HG03565 (cell line): Measurements from ENCODE around the gene EIF4G3.

Experiments
- ATAC-seq: cut with Tn5 transposase; IDR thresholded peaks from one replicate; pipeline ENCODE4 v1.9.1; 2021; ENCODE audit warnings: mild to moderate bottlenecking, moderate library complexity; ENCODE audit not compliant: unreplicated experiment

EIF4G3 gene

DNA sequence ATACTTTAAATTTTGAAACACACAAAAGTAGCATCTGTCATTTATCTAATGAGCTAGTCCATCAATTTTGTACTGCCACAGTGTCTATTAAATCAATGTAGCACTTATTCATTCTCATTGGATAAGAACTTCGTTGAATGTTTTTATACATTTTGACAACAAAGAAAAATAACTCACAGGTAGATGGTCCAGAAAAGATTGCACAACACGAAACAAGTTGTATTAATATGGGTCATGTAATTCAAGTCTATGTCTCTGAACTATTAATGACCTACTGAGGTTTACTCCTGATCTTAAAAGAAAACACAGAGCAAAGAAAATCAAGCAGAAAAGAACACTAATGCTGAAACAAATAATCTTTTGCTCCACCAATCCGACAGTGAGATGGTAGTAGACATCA, 404.9 kb downstream of the EIF4G3 start:
- ATAC-seq: no peak

DNA sequence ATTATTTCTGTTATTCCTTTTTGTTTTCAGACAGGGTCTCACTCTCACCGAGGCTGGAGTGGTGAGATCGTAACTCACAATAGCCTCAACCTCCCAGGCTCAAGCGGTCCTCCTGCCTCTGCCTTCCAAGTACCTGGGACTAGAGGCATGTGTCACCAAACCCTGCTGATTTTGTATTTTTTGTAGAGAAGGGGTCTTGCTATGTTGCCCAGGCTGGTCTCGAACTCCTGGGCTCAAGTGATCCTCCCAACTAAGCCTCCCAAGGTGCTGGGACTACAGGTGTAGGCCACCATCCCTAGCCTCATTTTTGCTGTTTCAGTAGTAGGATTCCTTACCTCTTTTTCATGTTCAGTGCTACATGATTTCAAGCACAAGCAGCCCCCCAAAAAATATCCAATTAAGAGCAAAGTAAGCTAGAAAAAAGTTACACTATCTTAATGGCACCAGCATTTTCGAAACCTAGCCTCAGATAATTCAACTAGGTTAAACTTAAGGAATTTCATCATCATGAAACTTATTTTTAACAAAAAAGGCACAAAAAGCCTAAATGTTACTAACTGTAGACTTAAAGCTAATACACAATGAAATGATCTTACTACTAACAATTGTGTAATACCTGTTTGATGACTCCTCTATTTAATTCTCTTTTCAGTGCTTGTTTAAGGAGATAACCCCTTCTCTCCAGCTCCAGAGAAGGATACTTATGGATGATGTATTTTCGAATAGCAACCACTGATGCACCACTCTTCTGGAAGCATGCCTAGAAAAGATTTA, 406.2 kb downstream of the EIF4G3 start:
- no peak for ATAC-seq

GRCh38 chr1:20767271-20767670, 409.4 kb downstream of the EIF4G3 start:
- no peak for ATAC-seq

GRCh38 chr1:20763417-20763816, 413.3 kb downstream of the EIF4G3 start:
- ATAC-seq: no peak

DNA sequence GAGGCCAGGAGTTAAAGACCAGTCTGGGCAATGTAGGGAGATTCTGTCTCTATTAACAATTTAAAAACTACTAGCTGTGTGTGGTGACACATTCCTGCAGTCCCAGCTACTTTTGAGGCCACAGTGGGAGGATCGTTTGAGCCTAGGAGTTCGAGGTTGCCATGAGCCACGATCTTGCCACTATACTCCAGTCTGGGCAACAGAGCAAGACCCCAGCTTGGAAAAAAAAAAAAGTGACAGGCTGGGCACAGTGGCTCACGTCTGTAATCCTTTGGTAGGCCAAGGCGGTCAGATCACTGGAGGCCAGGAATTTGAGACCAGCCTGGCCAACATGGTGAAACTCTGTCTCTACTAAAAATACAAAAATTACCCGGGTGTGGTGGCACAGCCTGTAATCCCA, 416.4 kb downstream of the EIF4G3 start:
- ATAC-seq: no peak
